Mucosa of descending colon (tissue), 3 donors: Measurements from ENCODE around the gene SUV39H1. TPM values are rescaled to one million over a fixed set of nuclear protein-coding genes. Genes with fewer than 3 reads are reported as not detected.
A peak's percentile ranks its signal among the peaks of the same experiment; 100 is the strongest.
"Not testable (repeated sequence)": the region's sequence is repeated elsewhere in the genome, so short reads cannot be mapped to it uniquely, and the experiment has no call there.

Source experiments
- ATAC-seq: fragments of 200-7000 bp; cut with Tn5 transposase; one replicate; pipeline ENCODE4 v1.9.1; 2020; ENCODE audit warnings: mild to moderate bottlenecking, moderate library complexity
- DNase-seq, 3 donors: peaks; one replicate each; pipeline ENCODE4 v3.0.0-alpha.2; 2020
- H3K36me3 ChIP-seq: fragments of 200-600 bp; one replicate; pipeline ENCODE4 v1.8.0; 2021; ENCODE audit warnings: low read depth, mild to moderate bottlenecking
- H3K4me1 ChIP-seq: fragments of 200-600 bp; one replicate; pipeline ENCODE4 v1.8.0; 2021; ENCODE audit warnings: low read depth, mild to moderate bottlenecking
- H3K4me3 ChIP-seq: fragments of 200-600 bp; one replicate; pipeline ENCODE4 v1.8.0; 2021; ENCODE audit warnings: mild to moderate bottlenecking
- H3K9me3 ChIP-seq: fragments of 200-600 bp; one replicate; pipeline ENCODE4 v1.8.0; 2021; ENCODE audit warnings: mild to moderate bottlenecking
- intact Hi-C, 2 donors: fragments of 100-400 bp; cut with DNase I in 1 of 2; cut with micrococcal nuclease in 1 of 2; formaldehyde crosslinking; loops; one replicate each; pipeline versions ENCODE4 v1.11.0 to v1.11.1; 2022; cut with DNase I, micrococcal nuclease
- total RNA-seq, 3 donors: library from RNA; stranded (reverse); fragmentation: NEBNext Ultra II Directional in 2 of 3; extraction: Animal tissue kit (Norgen Biotek cat#: 25700) in 2 of 3; gene quantifications; one replicate each; pipeline versions ENCODE4 v1.2.1 to v1.2.4, GENCODE V29; 2021 to 2023
- TF ChIP-seq, protein P1 (sequence below): fragments of 200-600 bp; IDR thresholded peaks from one replicate; pipeline ENCODE4 v1.8.0; 2022; ENCODE audit warnings: antibody characterized with exemption, mild to moderate bottlenecking
- donor health status: DM: no; HTN: no; CAD: no; lungs with moderate emphysema.
- donor health status: DM: no; HTN: no; CAD: no.
- donor health status: DM: no; HTN: yes; CAD: no.

SUV39H1 gene
- total RNA-seq, 3 donors from 2014 or later, result 3.4 to 6.2 (median 3.7) TPM

DNA sequence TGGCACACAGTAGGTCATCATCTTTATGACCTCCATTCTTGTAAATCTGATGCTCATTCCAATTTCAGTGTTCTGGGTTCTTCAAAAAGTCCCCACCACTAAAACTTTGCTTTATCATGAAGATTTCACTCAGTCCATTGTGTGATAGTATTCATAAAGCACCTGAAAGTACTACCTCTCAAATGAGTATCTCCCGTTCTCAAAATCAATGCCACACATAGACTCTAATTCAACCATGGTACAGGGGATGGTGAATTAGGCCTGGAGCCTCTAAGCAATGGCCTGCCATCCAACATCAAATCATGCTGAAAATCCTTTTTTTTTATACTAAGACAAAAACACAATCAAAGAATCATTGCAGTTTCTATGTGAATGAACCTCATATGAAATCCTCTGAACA, 32.4 kb upstream of the SUV39H1 start:
- H3K36me3 ChIP-seq, result no peaks in the 10 kb centered on the region
- no peaks in the 10 kb centered on the region for H3K4me1 ChIP-seq
- H3K4me3 ChIP-seq, result no peak overlapping the region
- TF ChIP-seq, protein P1, sequence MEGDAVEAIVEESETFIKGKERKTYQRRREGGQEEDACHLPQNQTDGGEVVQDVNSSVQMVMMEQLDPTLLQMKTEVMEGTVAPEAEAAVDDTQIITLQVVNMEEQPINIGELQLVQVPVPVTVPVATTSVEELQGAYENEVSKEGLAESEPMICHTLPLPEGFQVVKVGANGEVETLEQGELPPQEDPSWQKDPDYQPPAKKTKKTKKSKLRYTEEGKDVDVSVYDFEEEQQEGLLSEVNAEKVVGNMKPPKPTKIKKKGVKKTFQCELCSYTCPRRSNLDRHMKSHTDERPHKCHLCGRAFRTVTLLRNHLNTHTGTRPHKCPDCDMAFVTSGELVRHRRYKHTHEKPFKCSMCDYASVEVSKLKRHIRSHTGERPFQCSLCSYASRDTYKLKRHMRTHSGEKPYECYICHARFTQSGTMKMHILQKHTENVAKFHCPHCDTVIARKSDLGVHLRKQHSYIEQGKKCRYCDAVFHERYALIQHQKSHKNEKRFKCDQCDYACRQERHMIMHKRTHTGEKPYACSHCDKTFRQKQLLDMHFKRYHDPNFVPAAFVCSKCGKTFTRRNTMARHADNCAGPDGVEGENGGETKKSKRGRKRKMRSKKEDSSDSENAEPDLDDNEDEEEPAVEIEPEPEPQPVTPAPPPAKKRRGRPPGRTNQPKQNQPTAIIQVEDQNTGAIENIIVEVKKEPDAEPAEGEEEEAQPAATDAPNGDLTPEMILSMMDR, result no peak
- ATAC-seq (no peak), DNase-seq (no peak)
- no peaks in the 10 kb centered on the region for H3K9me3 ChIP-seq
- intact Hi-C loops, result no loop called here

DNA sequence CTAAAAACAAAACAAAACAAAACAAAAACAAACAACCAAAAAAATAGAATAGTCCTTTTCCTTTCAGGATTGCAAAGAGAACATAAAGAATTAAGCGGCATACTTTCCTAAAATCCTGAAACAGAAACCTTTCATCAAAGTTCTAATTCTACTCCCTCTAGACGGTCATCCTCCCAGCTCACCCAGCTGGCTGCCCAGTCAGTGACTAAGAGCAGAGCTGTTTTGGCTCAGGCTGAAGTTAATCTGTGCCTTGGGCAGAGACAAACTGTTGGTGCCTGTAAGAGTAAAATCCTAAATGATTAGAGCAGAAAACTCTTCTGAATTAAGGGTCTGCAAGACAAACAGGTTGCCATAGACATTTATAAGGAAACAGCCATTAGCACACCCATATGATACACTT, 30.5 kb upstream of the SUV39H1 start:
- DNase-seq (no peak), ATAC-seq (no peak)
- H3K9me3 ChIP-seq, result no peaks in the 10 kb centered on the region
- intact Hi-C loops, result no loop called here
- TF ChIP-seq, protein P1, result no peak
- no peaks in the 10 kb centered on the region for H3K36me3 ChIP-seq
- H3K4me1 ChIP-seq, result no peaks in the 10 kb centered on the region
- H3K4me3 ChIP-seq, result no peak overlapping the region

DNA sequence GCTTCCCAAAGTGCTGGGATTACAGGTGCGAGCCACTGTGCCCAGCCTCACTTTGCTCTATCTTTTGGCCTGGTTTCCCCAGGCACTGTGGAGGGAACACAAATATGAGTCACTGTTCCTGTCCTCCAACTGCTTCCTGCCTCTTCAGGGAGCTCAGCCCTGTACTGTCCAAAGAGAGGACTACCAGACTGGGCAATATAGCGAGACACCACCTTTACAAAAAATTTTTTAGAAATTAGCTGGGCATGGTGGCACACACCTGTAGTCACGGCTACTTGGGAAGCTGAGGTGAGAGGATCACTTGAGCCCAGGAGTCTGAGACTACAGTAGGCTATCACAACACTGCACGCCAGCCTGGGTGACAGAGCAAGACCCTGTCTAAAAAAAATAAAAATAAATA, 29.9 kb upstream of the SUV39H1 start:
- DNase-seq (no peak), ATAC-seq (no peak)
- TF ChIP-seq, protein P1, result no peak
- intact Hi-C loops, result no loop called here
- no peaks in the 10 kb centered on the region for H3K9me3 ChIP-seq
- H3K4me1 ChIP-seq, result no peaks in the 10 kb centered on the region
- H3K4me3 ChIP-seq, result no peak overlapping the region
- H3K36me3 ChIP-seq, result no peaks in the 10 kb centered on the region

DNA sequence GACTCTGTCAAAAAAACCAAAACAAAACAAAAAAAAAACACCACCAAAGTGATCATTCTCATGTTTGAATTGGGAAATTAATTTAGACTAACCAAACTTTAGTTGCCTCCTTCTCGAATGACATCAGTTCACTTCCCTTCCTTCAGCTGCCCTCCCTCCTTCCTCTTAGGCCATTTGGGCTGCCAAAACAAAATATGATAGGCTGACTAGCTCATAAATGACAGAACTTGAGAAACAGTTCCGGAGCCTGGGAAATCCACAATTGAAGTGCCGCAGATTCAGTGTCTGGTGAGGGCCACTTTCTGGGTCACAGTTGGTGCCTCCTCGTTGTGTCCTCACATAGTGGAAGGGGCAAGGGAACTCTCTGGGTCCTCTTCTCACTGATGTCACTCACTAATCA, 29.0 kb upstream of the SUV39H1 start:
- Histone ChIP-seq H3K4me3 (no peak overlapping the region), H3K9me3 (no peaks in the 10 kb centered on the region), H3K4me1 (no peaks in the 10 kb centered on the region), H3K36me3 (no peaks in the 10 kb centered on the region)
- no peak for ATAC-seq
- intact Hi-C loops, result no loop called here
- DNase-seq, result no peak
- TF ChIP-seq, protein P1, result no peak

DNA sequence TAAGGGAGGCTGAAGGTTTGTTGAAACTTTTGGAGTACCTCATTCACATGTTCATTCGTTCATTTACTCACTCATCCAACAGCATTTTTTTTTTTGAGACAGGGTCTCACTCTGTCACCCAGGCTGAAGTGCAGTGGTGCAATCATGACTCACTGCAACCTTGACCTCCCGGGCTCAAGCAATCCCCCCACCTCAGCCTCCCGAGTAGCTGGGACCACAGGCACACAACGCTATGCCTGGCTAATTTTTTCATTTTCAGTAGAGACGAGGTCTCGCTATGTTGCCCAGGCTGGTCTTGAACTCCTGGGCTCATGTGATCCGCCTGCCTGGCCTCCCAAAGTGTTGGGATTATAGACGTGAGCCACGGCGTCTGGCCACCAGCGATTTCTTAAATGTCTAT, 28.3 kb upstream of the SUV39H1 start:
- H3K36me3 ChIP-seq, intact Hi-C loops, ATAC-seq, H3K9me3 ChIP-seq, H3K4me1 ChIP-seq, H3K4me3 ChIP-seq, DNase-seq: not testable (repeated sequence)

DNA sequence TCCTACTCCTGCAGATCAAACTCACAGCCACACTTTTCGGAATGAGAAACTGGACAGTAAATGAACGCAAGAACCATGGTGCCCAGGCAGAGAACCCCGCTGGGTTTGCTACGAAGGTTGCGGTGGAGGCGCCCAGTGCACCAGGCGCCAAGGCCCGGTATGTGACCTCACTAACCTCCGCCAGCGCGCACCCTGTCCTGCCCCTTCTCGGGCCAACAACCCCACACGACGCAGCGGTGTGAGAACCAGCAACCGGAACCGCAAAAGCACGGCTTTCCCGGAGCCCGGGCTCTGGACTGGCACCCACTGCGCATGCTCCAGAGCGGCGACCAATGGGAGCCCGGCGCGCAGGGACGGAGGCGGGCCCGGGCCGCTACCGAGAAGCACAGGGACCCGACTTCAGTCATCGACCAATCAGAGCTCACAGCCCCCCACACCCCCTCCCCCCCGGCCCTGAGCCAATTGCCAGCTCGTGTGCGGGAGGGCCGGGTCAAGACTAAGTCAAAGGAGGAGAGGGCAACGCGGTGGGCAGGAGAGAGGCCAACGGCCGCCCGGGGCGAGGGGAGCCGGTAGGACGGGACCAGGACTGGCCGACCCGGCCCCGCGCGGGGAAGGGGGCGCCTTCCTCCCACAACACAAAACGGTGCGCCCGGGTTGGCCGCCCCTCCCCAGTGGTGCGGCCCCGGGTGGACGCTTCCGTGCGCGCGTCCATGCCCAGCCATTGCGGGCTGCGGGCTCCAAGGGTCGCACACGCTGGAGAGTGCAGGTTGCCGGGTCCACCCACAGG, 20.2 kb upstream of the SUV39H1 start:
- H3K9me3 ChIP-seq, result no peaks in the 10 kb centered on the region
- no peaks in the 10 kb centered on the region for H3K4me1 ChIP-seq
- TF ChIP-seq, protein P1, result no peak
- DNase-seq, result peak; percentile 86 to 93 (median 93)
- H3K4me3 ChIP-seq, result peak overlapping the region; percentile 54
- intact Hi-C loops, result no loop called here
- ATAC-seq, result peak; percentile 97
- no peaks in the 10 kb centered on the region for H3K36me3 ChIP-seq
